ENCODE results near the gene RAB4B.

Gene RAB4B

DNA sequence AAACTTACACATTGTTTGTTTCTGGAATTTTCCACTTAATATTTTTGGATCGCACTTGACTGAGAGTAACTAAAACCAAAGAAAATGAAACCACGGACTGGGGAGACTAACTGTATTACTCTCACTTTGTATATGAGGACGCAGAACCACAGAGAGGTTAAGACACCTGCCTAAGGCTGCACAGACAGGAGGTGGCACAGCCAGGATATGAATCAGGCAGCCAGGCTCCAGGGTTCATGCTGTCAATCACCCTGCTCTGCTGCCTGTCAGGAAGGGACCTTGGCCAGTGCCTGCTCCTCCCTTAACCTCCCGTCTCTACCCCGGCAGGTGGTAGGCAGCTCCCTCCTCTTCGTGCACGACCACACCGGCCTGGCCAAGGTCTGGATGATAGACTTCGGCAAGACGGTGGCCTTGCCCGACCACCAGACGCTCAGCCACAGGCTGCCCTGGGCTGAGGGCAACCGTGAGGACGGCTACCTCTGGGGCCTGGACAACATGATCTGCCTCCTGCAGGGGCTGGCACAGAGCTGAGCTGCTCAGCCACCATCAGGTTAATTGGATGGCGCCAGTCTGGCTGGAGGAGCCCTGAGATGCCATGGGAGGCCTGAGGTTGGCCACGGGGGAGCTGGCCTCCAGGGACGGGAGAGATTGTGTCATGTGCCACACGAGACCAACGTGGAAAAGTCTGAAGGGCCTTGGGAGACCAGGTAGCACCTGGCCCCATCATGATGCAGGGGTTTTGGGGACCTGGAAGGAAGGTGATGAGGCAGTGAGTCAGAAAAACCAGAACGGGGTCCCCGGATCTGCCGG lies 38.8 kb upstream of the RAB4B start:
- POLR2A ChIA-PET = no interaction called here
- CTCF ChIA-PET = no interaction called here
- DNase-seq (ENCODE audit: extremely low spot score) = no peak
- TF ChIP-seq CTCF (IDR thresholded peaks at IDR 0.05; ENCODE audit: control extremely low read depth, extremely low read depth, low read depth, missing control alignments) = no peak

- TF ChIP-seq CTCF (IDR thresholded peaks at IDR 0.05; ENCODE audit: control extremely low read depth, extremely low read depth, low read depth, missing control alignments) = no peak
- CTCF ChIA-PET = interaction anchor here (1.2 kb wide), 1 partner anchor 80 kb away, joined by 3 read pairs; no protein-coding TSS in a partner anchor
- POLR2A ChIA-PET = interaction anchor here (0.5 to 1.2 kb wide), 2 partner anchors 10 to 74 kb away, joined by 3 to 4 read pairs; partner anchors contain the start of gene ACTMAP
- DNase-seq (ENCODE audit: extremely low spot score) = no peak
Observed at GRCh38 chr19:40739871-40740703, 38.0 kb upstream of the RAB4B start.

- no peak for DNase-seq (ENCODE audit: extremely low spot score)
- ChIA-PET POLR2A (interaction anchor here (1.2 kb wide), 1 partner anchor 10 kb away, joined by 3 read pairs; the partner anchor contains the start of gene ACTMAP), CTCF (interaction anchor here (1.2 kb wide), 1 partner anchor 80 kb away, joined by 3 read pairs; no protein-coding TSS in a partner anchor)
- TF ChIP-seq CTCF (IDR thresholded peaks at IDR 0.05; ENCODE audit: control extremely low read depth, extremely low read depth, low read depth, missing control alignments) = no peak
Observed at GRCh38 chr19:40740747-40741146, 37.3 kb upstream of the RAB4B start.

- POLR2A ChIA-PET = interaction anchor here (0.6 to 1.5 kb wide), 2 partner anchors 12 to 25 kb away, joined by 3 to 9 read pairs; partner anchors contain the start of genes COQ8B and ITPKC
Observed at GRCh38 chr19:40741527-40742390, 36.3 kb upstream of the RAB4B start.

GRCh38 chr19:40742477-40742876 lies 35.6 kb upstream of the RAB4B start:
- POLR2A ChIA-PET = interaction anchor here (0.6 to 1.5 kb wide), 2 partner anchors 11 to 26 kb away, joined by 3 to 9 read pairs; partner anchors contain the start of genes COQ8B and ITPKC
- no peak for TF ChIP-seq CTCF (IDR thresholded peaks at IDR 0.05; ENCODE audit: control extremely low read depth, extremely low read depth, low read depth, missing control alignments)
- no peak for DNase-seq (ENCODE audit: extremely low spot score)
- CTCF ChIA-PET = interaction anchor here (1.4 to 2.2 kb wide), 5 partner anchors 9 to 108 kb away, joined by 4 to 10 read pairs (median 5); partner anchors contain the start of gene RAB4B

More at GRCh38 chr19:40741527-40742390, 36.3 kb upstream of the RAB4B start:
- DNase-seq (ENCODE audit: extremely low spot score) = no peak
- TF ChIP-seq CTCF (IDR thresholded peaks at IDR 0.05; ENCODE audit: control extremely low read depth, extremely low read depth, low read depth, missing control alignments) = no peak
- CTCF ChIA-PET = interaction anchor here (1.4 to 2.2 kb wide), 5 partner anchors 8 to 107 kb away, joined by 4 to 10 read pairs (median 5); partner anchors contain the start of gene RAB4B

Data from GM10248 (cell line).